Erythroblast (primary cell): ENCODE results near the gene VKORC1L1.
"Not testable (repeated sequence)": the region's sequence is repeated elsewhere in the genome, so short reads cannot be mapped to it uniquely, and the experiment has no call there.

Experiments used
- GATA1 ChIP-seq: IDR thresholded peaks from 2 replicates; pipeline ENCODE4 v1.6.1; 2011; ENCODE audit warnings: low read depth, mild to moderate bottlenecking, control low read depth, low read length, moderate library complexity
- POLR2A ChIP-seq: IDR thresholded peaks from 2 replicates; pipeline ENCODE4 v1.6.1; 2011; ENCODE audit warnings: mild to moderate bottlenecking, low read length

- TF ChIP-seq POLR2A, GATA1: not testable (repeated sequence)
Observed at GRCh38 chr7:65879292-65880153, 6.6 kb downstream of the VKORC1L1 start.
